MCF 10A (cell line): ENCODE measurements around the gene DNAJA3. TPM values are rescaled to one million over a fixed set of nuclear protein-coding genes. Genes with fewer than 3 reads are reported as not detected.

ENCODE experiments used
- BruUV-seq: library from RNA; stranded (reverse); fragments of 400-500 nt; replicated peaks from 2 replicates; lab custom pipeline; 2021; lab: Mats Ljungman, UMichigan
- CTCF ChIA-PET: fragments of 300-600 bp; sonication (Branson Sonifier 250); formaldehyde crosslinking; extraction: SDS; loops from one replicate; lab custom pipeline; 2021; ENCODE audit warnings: antibody characterized with exemption, inconsistent platforms; lab: Yijun Ruan, JAX
- POLR2A ChIA-PET: fragments of 300-600, 350-650 bp; sonication (Branson Sonifier 250); formaldehyde crosslinking; extraction: SDS; loops from one replicate; lab custom pipeline; 2020; ENCODE audit warnings: antibody characterized with exemption, inconsistent platforms; lab: Yijun Ruan, JAX
- DNase-seq: peaks from one replicate; pipeline ENCODE4 v3.0.0-alpha.2; 2018; ENCODE audit not compliant: unreplicated experiment
- H3K27ac Mint-ChIP-seq: one replicate; pipeline ENCODE4 v1.8.0; 2022; ENCODE audit warnings: mild to moderate bottlenecking, low read depth, mixed read lengths; ENCODE audit not compliant: unreplicated experiment
- H3K27me3 Mint-ChIP-seq: one replicate; pipeline ENCODE4 v1.8.0; 2022; ENCODE audit warnings: mixed read lengths; ENCODE audit not compliant: insufficient read depth, unreplicated experiment
- H3K36me3 Mint-ChIP-seq: one replicate; pipeline ENCODE4 v1.8.0; 2022; ENCODE audit warnings: mild to moderate bottlenecking, moderate library complexity, mixed read lengths; ENCODE audit not compliant: insufficient read depth, unreplicated experiment
- H3K4me1 Mint-ChIP-seq: one replicate; pipeline ENCODE4 v1.8.0; 2022; ENCODE audit warnings: mixed read lengths; ENCODE audit not compliant: insufficient read depth, unreplicated experiment
- H3K4me3 Mint-ChIP-seq: one replicate; pipeline ENCODE4 v1.8.0; 2022; ENCODE audit warnings: mild to moderate bottlenecking, moderate library complexity, mixed read lengths; ENCODE audit not compliant: unreplicated experiment
- H3K9me3 Mint-ChIP-seq: one replicate; pipeline ENCODE4 v1.8.0; 2022; ENCODE audit warnings: mixed read lengths; ENCODE audit not compliant: unreplicated experiment
- CTCF ChIP-seq: fragments of 200-600 bp; IDR thresholded peaks from one replicate; pipeline ENCODE4 v1.8.0; 2022; ENCODE audit warnings: antibody characterized with exemption, mild to moderate bottlenecking; ENCODE audit not compliant: unreplicated experiment
- intact Hi-C: fragments of 100-400 bp; cut with micrococcal nuclease; formaldehyde crosslinking; loops from 2 replicates; pipeline ENCODE4 v1.14.1; 2022
- total RNA-seq: library from RNA; stranded (reverse); gene quantifications from 2 replicates; pipeline ENCODE4 v1.2.3, GENCODE V29; 2022

DNAJA3 gene
- total RNA-seq, 1 experiment from 2014 or later = 101 TPM

- H3K27me3 Mint-ChIP-seq = no peaks in the 10 kb centered on the region
- peaks cover 14% of the 10 kb centered on the region for H3K4me1 Mint-ChIP-seq
- ChIA-PET POLR2A (interaction anchor here (0.6 to 0.7 kb wide), 2 partner anchors 61 to 68 kb away, joined by 3 read pairs; no protein-coding TSS in a partner anchor), CTCF (interaction anchor here (1.0 kb wide), 1 partner anchor 30 kb away, joined by 4 read pairs; no protein-coding TSS in a partner anchor)
- intact Hi-C loops = no loop called here
- no peak for TF ChIP-seq CTCF
- DNase-seq = no peak
- no peak overlapping the region for H3K4me3 Mint-ChIP-seq
- H3K9me3 Mint-ChIP-seq = no peaks in the 10 kb centered on the region
- no TSS peak for BruUV-seq
- H3K36me3 Mint-ChIP-seq = peaks cover 92% of the 10 kb centered on the region
- peak overlapping the region; percentile 39 for H3K27ac Mint-ChIP-seq
Measured at GRCh38 chr16:4433228-4433627, 7.6 kb downstream of the DNAJA3 start.

- peak overlapping the region; percentile 39 for H3K27ac Mint-ChIP-seq
- CTCF ChIA-PET = interaction anchor here (0.5 to 1.0 kb wide), 2 partner anchors 31 to 32 kb away, joined by 3 to 4 read pairs; no protein-coding TSS in a partner anchor
Measured at GRCh38 chr16:4433914-4434787, 8.5 kb downstream of the DNAJA3 start.

GRCh38 chr16:4435337-4436067 is 9.8 kb downstream of the DNAJA3 start:
- TF ChIP-seq CTCF = no peak
- Mint-ChIP-seq H3K36me3 (peaks cover 98% of the 10 kb centered on the region), H3K4me3 (no peak overlapping the region), H3K27ac (peak overlapping the region; percentile 11), H3K27me3 (no peaks in the 10 kb centered on the region), H3K4me1 (peaks cover 14% of the 10 kb centered on the region), H3K9me3 (no peaks in the 10 kb centered on the region)
- intact Hi-C loops = no loop called here
- DNase-seq = no peak
- ChIA-PET POLR2A (interaction anchor here (0.6 to 1.8 kb wide), 4 partner anchors 8 to 115 kb away, joined by 3 to 14 read pairs (median 5); partner anchors contain the start of gene DNAJA3), CTCF (interaction anchor here (0.6 to 1.6 kb wide), 2 partner anchors 8 to 32 kb away, joined by 3 to 5 read pairs; no protein-coding TSS in a partner anchor)
- BruUV-seq = TSS peak; percentile 5

More at GRCh38 chr16:4433914-4434787, 8.5 kb downstream of the DNAJA3 start:
- no peak for DNase-seq
- Mint-ChIP-seq H3K27me3 (no peaks in the 10 kb centered on the region), H3K36me3 (peaks cover 95% of the 10 kb centered on the region), H3K4me3 (no peak overlapping the region), H3K4me1 (peaks cover 14% of the 10 kb centered on the region), H3K9me3 (no peaks in the 10 kb centered on the region)
- no TSS peak for BruUV-seq
- intact Hi-C loops = no loop called here
- POLR2A ChIA-PET = interaction anchor here (0.6 to 1.8 kb wide), 3 partner anchors 8 to 60 kb away, joined by 3 to 7 read pairs (median 3); partner anchors contain the start of gene DNAJA3
- TF ChIP-seq CTCF = no peak
